Suprapubic skin (tissue), 4 donors: ENCODE measurements around the gene GDF11. TPM values are rescaled to one million over a fixed set of nuclear protein-coding genes. Genes with fewer than 3 reads are reported as not detected.

Source experiments
- DNase-seq, 2 donors: peaks; one replicate each; pipeline ENCODE4 v3.0.0-alpha.2; 2019; ENCODE audit warnings: low spot score in 2 of 2
- H3K27ac ChIP-seq: fragments of 200-600 bp; sonication (generic); one replicate; pipeline ENCODE4 v1.5.1; 2019
- H3K27me3 ChIP-seq: fragments of 200-600 bp; sonication (generic); one replicate; pipeline ENCODE4 v1.5.1; 2019
- H3K36me3 ChIP-seq: fragments of 200-600 bp; sonication (generic); one replicate; pipeline ENCODE4 v1.5.1; 2019
- H3K4me1 ChIP-seq: fragments of 200-600 bp; sonication (generic); one replicate; pipeline ENCODE4 v1.5.1; 2019
- H3K4me3 ChIP-seq: fragments of 200-600 bp; sonication (generic); one replicate; pipeline ENCODE4 v1.5.1; 2019; ENCODE audit warnings: mild to moderate bottlenecking
- H3K9me3 ChIP-seq: fragments of 200-600 bp; sonication (generic); one replicate; pipeline ENCODE4 v1.5.1; 2019
- EP300 ChIP-seq: sonication (generic); formaldehyde crosslinking; IDR thresholded peaks from one replicate; pipeline ENCODE4 v1.6.1; 2017; ENCODE audit warnings: antibody characterized with exemption
- POLR2A ChIP-seq, 2 donors: fragments of 450-650 bp; IDR thresholded peaks; one replicate each; pipeline ENCODE4 v1.6.1; 2017; ENCODE audit warnings: antibody characterized with exemption in 2 of 2, mild to moderate bottlenecking in 2 of 2, moderate library complexity in 2 of 2
- POLR2AphosphoS5 ChIP-seq, 3 donors: sonication (generic); formaldehyde crosslinking; IDR thresholded peaks; one replicate each; pipeline ENCODE4 v1.6.1; 2017; ENCODE audit warnings: antibody characterized with exemption in 3 of 3
- WGBS: methylation state at CpG from one replicate; pipeline ENCODE4 v1.1.5; 2018; 5-methylcytosine and 5-hydroxymethylcytosine counted together
- total RNA-seq, 4 donors: library from RNA; depleted of rRNA; stranded (reverse); fragments of >200 nt; gene quantifications; one replicate each; pipeline ENCODE4 v1.1.0, GENCODE V29; 2016
- TF ChIP-seq, protein P1 (sequence below), 2 donors: fragments of 200-600 bp in 1 of 2; fragments of 450-650 bp in 1 of 2; sonication (generic) in 1 of 2; IDR thresholded peaks; one replicate each; pipeline ENCODE4 v1.5.1; 2016 to 2019; ENCODE audit warnings: antibody characterized with exemption in 2 of 2, mild to moderate bottlenecking in 1 of 2, moderate library complexity in 1 of 2

GDF11 gene
- total RNA-seq, 4 donors from 2014 or later: 0.68 to 3.8 (median 2.0) TPM

- no peak for TF ChIP-seq POLR2A (IDR thresholded peaks at IDR 0.05)
- TF ChIP-seq EP300: no peak
- H3K4me1 ChIP-seq: peaks cover 67% of the 10 kb centered on the region
- peaks cover 33% of the 10 kb centered on the region for H3K36me3 ChIP-seq
- no peak overlapping the region for H3K4me3 ChIP-seq
- DNase-seq: peak; percentile 48 to 59
- WGBS: 49% methylated on average over 3 of the region's 3 CpGs
- H3K27ac ChIP-seq: no peak overlapping the region
- H3K27me3 ChIP-seq: no peaks in the 10 kb centered on the region
- no peaks in the 10 kb centered on the region for H3K9me3 ChIP-seq
Observed at GRCh38 chr12:55724940-55725309, 18.0 kb upstream of the GDF11 start.

- H3K9me3 ChIP-seq: no peaks in the 10 kb centered on the region
- TF ChIP-seq POLR2AphosphoS5 (IDR thresholded peaks at IDR 0.05) (no peak), EP300 (no peak)
- peak in 1 of 2 donors; percentile 44 for DNase-seq
- 45% methylated on average over 3 of the region's 3 CpGs for WGBS
- peaks cover 67% of the 10 kb centered on the region for H3K4me1 ChIP-seq
- H3K27ac ChIP-seq: no peak overlapping the region
- no peaks in the 10 kb centered on the region for H3K27me3 ChIP-seq
- H3K36me3 ChIP-seq: peaks cover 33% of the 10 kb centered on the region
- H3K4me3 ChIP-seq: no peak overlapping the region
Observed at GRCh38 chr12:55725556-55725955, 17.4 kb upstream of the GDF11 start.

DNA sequence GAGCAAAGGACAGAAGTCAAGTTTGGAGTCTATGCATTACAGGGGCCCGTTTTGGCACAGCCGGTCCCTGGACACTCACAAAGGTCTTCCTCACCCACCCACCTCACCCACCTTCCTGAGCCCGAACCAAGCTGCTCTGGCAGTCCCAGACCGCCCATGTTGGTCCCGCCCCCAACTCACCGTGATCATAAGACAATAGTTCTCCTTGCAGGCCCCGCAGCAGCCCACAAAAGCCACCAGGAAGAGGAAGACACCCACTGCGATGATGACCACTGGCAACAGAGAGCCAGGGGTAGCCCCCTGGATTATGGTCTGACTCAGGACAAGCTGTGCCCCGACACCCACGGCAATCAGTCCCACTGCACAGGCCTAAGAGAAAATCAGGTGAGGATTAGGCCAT is 16.0 kb upstream of the GDF11 start:
- TF ChIP-seq POLR2AphosphoS5 (IDR thresholded peaks at IDR 0.05): no peak
- TF ChIP-seq EP300: no peak
- TF ChIP-seq, protein P1, sequence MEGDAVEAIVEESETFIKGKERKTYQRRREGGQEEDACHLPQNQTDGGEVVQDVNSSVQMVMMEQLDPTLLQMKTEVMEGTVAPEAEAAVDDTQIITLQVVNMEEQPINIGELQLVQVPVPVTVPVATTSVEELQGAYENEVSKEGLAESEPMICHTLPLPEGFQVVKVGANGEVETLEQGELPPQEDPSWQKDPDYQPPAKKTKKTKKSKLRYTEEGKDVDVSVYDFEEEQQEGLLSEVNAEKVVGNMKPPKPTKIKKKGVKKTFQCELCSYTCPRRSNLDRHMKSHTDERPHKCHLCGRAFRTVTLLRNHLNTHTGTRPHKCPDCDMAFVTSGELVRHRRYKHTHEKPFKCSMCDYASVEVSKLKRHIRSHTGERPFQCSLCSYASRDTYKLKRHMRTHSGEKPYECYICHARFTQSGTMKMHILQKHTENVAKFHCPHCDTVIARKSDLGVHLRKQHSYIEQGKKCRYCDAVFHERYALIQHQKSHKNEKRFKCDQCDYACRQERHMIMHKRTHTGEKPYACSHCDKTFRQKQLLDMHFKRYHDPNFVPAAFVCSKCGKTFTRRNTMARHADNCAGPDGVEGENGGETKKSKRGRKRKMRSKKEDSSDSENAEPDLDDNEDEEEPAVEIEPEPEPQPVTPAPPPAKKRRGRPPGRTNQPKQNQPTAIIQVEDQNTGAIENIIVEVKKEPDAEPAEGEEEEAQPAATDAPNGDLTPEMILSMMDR (IDR thresholded peaks at IDR 0.05): no peak
- TF ChIP-seq POLR2A (IDR thresholded peaks at IDR 0.05): no peak
- H3K4me3 ChIP-seq: peak overlapping the region; percentile 65
- H3K36me3 ChIP-seq: peaks cover 33% of the 10 kb centered on the region
- 28% methylated on average over 9 of the region's 10 CpGs for WGBS
- no peaks in the 10 kb centered on the region for H3K27me3 ChIP-seq
- peak in 1 of 2 donors; percentile 75 for DNase-seq
- H3K9me3 ChIP-seq: no peaks in the 10 kb centered on the region
- peak overlapping the region; percentile 98 for H3K27ac ChIP-seq
- H3K4me1 ChIP-seq: peaks cover 62% of the 10 kb centered on the region

DNA sequence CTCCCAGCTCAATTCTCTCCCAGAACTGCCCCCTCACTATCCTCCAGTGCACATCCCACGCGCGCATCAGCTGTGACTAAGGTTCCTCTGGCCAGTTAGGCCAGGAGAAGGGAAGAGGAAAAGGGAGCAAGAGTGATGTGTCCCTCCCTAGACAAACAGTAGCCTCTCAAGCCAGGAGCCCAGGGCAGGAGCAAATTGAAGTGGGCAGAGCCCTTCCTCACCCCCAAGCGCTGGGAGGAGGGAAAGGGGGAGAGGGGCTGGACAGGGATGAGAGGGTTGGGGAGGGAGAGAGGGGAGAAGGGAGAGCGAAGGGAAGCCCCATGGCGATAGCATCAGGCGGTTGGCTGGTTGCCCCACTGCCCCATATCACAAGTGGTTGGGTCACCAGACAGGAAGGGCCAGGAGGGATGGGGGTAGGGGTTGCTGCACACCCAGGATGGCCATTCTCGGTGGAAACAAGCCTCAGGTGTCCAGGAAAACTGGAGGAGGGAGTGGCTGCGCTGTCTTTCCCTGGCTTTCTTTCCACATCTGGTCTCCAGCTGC is 15.2 kb upstream of the GDF11 start:
- TF ChIP-seq POLR2A (IDR thresholded peaks at IDR 0.05) (no peak), EP300 (no peak), POLR2AphosphoS5 (IDR thresholded peaks at IDR 0.05) (no peak)
- TF ChIP-seq, protein P1 (IDR thresholded peaks at IDR 0.05): no peak
- H3K27me3 ChIP-seq: no peaks in the 10 kb centered on the region
- no peaks in the 10 kb centered on the region for H3K9me3 ChIP-seq
- DNase-seq: peak in 1 of 2 donors; percentile 86
- H3K27ac ChIP-seq: peak overlapping the region; percentile 98
- peak overlapping the region; percentile 65 for H3K4me3 ChIP-seq
- H3K4me1 ChIP-seq: peaks cover 62% of the 10 kb centered on the region
- 4% methylated on average over 9 of the region's 9 CpGs for WGBS
- H3K36me3 ChIP-seq: peaks cover 31% of the 10 kb centered on the region

DNA sequence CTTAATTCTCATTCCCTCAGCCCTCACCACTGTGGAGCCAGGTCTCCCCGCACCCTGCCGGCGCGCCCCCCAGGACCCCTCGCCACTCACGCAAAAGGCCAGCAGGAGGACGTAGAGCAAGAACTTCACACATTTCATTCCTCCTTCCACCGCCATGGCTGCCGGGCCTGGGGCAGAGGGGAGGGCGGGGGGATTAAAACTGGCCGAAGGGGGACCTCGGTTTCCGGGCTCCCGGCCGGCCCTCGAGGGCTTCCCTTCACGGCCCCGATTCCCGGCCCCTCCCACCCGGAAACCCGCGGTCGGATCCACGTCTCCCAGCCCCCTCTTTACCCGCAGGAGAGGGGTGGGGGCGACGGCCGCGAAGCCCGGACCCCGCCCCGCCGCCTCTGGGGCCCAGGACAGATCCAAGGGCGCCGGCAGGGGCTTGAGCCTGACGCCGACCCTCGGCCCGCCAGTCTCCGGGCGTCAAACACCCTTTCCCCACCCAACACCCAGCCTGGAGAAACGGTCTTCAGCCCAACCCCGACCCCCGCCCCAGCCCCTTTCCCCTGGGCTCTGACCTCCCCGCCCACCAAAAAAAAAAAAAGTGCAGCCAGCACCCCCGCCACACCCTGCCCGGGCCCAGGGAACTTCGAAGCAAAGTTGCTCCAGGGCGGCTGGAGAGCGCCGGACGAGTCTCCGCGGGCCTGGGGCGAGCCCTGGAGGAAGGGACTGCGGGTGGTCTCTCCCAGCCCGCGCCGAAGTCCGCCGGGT is 14.6 kb upstream of the GDF11 start:
- H3K27me3 ChIP-seq: no peaks in the 10 kb centered on the region
- no peaks in the 10 kb centered on the region for H3K9me3 ChIP-seq
- no peak for TF ChIP-seq POLR2A (IDR thresholded peaks at IDR 0.05)
- no peak for TF ChIP-seq POLR2AphosphoS5 (IDR thresholded peaks at IDR 0.05)
- TF ChIP-seq EP300: no peak
- TF ChIP-seq, protein P1 (IDR thresholded peaks at IDR 0.05): no peak
- 0% methylated on average over 43 of the region's 61 CpGs for WGBS
- peak; percentile 89 to 93 for DNase-seq
- H3K4me1 ChIP-seq: peaks cover 62% of the 10 kb centered on the region
- H3K27ac ChIP-seq: peak overlapping the region; percentile 98
- H3K4me3 ChIP-seq: peak overlapping the region; percentile 65
- peaks cover 27% of the 10 kb centered on the region for H3K36me3 ChIP-seq
